Activated CD4-positive, CD25-positive, alpha-beta regulatory T cell (primary cell): ENCODE measurements around the gene VPS8.

Source experiments
- DNase-seq, 4 experiments: peaks; one replicate each; lab custom pipeline; 2025; lab: John Stamatoyannopoulos, UW

The VPS8 gene

GRCh38 chr3:185090811-185091210, 278.8 kb downstream of the VPS8 start:
- DNase-seq: no peak

GRCh38 chr3:185093116-185093515, 281.1 kb downstream of the VPS8 start:
- no peak for DNase-seq

- no peak for DNase-seq
Measured at GRCh38 chr3:185094697-185095096, 282.7 kb downstream of the VPS8 start.
